EL (cell line): ENCODE results near the gene DAPK1.

Source experiments
- DNase-seq: peaks from one replicate; pipeline ENCODE4 v3.0.0-alpha.2; 2016

DAPK1 gene

GRCh38 chr9:87751868-87752267, 254.2 kb downstream of the DAPK1 start:
- no peak for DNase-seq

- DNase-seq: no peak
Observed at GRCh38 chr9:87753313-87753712, 255.6 kb downstream of the DAPK1 start.
